Measurements from ENCODE around the gene RCAN3. TPM values are rescaled to one million over a fixed set of nuclear protein-coding genes. Genes with fewer than 3 reads are reported as not detected.
A peak's percentile ranks its signal among the peaks of the same experiment; 100 is the strongest.

The RCAN3 gene
- total RNA-seq, 1 donor from 2014 or later = 4.9 TPM

DNA sequence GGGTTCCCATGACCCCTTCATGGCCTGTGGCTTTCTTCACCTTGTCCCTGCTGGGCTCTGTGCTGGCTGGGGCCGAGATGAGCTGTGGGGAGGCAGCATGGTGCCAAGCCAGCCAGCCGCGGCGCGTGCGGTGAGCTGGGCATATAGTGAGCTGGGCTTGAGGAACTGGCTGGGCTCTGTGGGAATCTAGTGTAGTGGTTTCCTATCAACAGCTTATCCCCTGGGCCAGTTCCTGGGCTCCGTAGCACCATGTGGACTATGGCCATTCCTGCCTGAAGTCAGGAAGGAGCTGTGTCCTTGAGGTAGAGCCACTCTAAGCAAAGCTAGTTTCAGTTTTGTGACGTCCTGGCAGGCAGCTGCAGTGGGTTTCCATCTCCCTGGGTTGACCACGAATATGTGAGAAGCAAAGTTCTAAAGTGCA is 55.1 kb downstream of the RCAN3 start:
- Histone ChIP-seq H3K36me3 (no peaks in the 10 kb centered on the region), H3K9me3 (replicated peaks) (no peaks in the 10 kb centered on the region), H3K27me3 (ENCODE audit: low read depth) (peaks cover 50% of the 10 kb centered on the region), H3K4me1 (peaks cover 21% of the 10 kb centered on the region), H3K4me3 (no peak overlapping the region), H3K27ac (replicated peaks) (no peak overlapping the region)
- TF ChIP-seq, protein P1, sequence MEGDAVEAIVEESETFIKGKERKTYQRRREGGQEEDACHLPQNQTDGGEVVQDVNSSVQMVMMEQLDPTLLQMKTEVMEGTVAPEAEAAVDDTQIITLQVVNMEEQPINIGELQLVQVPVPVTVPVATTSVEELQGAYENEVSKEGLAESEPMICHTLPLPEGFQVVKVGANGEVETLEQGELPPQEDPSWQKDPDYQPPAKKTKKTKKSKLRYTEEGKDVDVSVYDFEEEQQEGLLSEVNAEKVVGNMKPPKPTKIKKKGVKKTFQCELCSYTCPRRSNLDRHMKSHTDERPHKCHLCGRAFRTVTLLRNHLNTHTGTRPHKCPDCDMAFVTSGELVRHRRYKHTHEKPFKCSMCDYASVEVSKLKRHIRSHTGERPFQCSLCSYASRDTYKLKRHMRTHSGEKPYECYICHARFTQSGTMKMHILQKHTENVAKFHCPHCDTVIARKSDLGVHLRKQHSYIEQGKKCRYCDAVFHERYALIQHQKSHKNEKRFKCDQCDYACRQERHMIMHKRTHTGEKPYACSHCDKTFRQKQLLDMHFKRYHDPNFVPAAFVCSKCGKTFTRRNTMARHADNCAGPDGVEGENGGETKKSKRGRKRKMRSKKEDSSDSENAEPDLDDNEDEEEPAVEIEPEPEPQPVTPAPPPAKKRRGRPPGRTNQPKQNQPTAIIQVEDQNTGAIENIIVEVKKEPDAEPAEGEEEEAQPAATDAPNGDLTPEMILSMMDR (IDR thresholded peaks at IDR 0.05; ENCODE audit: borderline replicate concordance) = no peak
- DNase-seq = no peak
- intact Hi-C loops (cut with micrococcal nuclease) = no loop called here

DNA sequence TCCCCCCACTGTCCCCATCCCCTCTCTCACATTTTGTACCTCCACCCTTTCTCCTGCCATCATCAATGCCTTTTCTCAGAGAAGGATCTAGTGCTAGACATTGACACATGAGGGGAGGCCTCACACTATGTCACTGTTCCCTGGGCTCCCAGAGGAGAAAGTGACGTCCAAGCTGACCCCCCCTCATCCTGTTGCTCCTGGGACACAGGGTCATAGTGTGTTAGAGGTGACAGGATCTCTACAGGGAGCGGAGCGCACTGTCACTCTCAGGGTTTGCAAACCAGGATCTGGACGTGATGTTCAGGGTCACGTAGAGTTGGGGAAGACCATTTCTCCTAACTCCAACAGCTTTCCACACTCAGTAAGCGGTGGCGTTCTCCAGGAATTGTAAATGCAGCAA is 55.8 kb downstream of the RCAN3 start:
- DNase-seq = no peak
- Histone ChIP-seq H3K9me3 (replicated peaks) (no peaks in the 10 kb centered on the region), H3K4me3 (no peak overlapping the region), H3K27me3 (ENCODE audit: low read depth) (peaks cover 46% of the 10 kb centered on the region), H3K27ac (replicated peaks) (no peak overlapping the region), H3K36me3 (no peaks in the 10 kb centered on the region), H3K4me1 (peaks cover 22% of the 10 kb centered on the region)
- TF ChIP-seq, protein P1 (IDR thresholded peaks at IDR 0.05; ENCODE audit: borderline replicate concordance) = no peak
- intact Hi-C loops (cut with micrococcal nuclease) = no loop called here

DNA sequence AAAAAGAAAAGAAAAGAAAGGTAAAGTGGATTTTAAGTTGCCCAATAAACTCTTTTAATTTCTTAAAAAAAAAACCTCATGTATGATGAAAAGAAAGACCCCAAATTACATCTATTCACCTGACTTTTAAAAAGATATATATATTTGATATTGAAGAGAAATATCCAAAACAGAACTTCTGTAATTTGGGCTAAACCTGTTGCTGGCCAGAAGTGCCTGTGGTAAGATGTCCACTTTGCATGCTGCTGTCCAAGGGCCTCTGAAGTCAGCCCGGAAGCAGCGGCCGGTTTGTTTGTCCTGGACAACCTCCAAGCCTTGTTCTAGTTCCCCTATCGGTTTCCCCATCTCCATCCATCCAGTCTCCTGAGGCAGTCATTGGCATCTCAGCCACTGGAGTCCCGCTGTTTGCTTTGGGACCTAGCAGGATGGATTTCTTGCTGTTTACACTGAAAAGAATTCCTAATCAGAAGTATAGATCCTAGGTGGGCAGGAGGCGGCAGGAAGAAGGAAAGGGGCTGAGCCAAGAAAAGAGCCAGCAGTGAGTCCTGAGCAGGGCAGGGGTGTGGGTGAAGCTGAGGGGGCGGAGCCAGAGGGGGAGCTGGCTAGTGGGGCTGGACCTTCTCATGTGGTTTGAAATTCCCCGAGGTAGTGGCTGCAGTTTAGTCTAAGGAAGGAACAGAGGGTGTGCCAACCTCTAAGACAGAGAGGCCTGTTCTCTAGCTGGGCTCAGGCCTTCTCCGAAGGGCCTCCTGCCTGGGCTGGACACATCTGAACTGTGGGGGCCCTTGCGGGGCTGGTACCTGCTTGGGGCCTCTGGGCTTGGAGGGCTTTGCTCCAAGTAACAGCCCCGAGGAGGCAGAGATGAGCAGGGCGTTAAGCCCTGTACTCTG is 56.5 kb downstream of the RCAN3 start:
- intact Hi-C loops (cut with micrococcal nuclease) = no loop called here
- Histone ChIP-seq H3K36me3 (no peaks in the 10 kb centered on the region), H3K27ac (replicated peaks) (no peak overlapping the region), H3K4me1 (peaks cover 22% of the 10 kb centered on the region), H3K4me3 (no peak overlapping the region), H3K9me3 (replicated peaks) (no peaks in the 10 kb centered on the region), H3K27me3 (ENCODE audit: low read depth) (peaks cover 46% of the 10 kb centered on the region)
- TF ChIP-seq, protein P1 (IDR thresholded peaks at IDR 0.05; ENCODE audit: borderline replicate concordance) = no peak
- peak; percentile 48 for DNase-seq

DNA sequence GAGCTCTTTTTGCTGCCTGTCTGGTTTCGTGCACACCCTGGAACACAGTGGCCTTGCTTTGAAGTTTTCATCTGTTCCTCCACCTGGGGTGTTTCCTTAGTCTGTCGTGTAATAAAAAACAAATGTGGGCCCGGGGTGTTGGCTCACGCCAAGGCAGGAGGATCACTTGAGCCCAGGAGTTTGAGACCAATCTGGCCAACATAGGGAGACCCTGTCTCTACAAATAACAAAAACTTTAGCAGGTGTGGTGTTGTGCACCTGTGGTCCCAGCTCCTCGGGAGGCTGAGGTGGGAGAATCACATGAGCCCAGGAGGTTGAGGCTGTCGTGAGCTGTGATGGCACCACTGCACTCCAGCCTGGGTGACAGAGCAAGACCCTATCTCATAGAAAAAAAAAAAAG is 57.7 kb downstream of the RCAN3 start:
- TF ChIP-seq, protein P1 (IDR thresholded peaks at IDR 0.05; ENCODE audit: borderline replicate concordance) = no peak
- Histone ChIP-seq H3K27ac (replicated peaks) (no peak overlapping the region), H3K9me3 (replicated peaks) (no peaks in the 10 kb centered on the region), H3K4me1 (peaks cover 22% of the 10 kb centered on the region), H3K27me3 (ENCODE audit: low read depth) (peaks cover 36% of the 10 kb centered on the region), H3K4me3 (no peak overlapping the region), H3K36me3 (no peaks in the 10 kb centered on the region)
- intact Hi-C loops (cut with micrococcal nuclease) = no loop called here
- DNase-seq = no peak

DNA sequence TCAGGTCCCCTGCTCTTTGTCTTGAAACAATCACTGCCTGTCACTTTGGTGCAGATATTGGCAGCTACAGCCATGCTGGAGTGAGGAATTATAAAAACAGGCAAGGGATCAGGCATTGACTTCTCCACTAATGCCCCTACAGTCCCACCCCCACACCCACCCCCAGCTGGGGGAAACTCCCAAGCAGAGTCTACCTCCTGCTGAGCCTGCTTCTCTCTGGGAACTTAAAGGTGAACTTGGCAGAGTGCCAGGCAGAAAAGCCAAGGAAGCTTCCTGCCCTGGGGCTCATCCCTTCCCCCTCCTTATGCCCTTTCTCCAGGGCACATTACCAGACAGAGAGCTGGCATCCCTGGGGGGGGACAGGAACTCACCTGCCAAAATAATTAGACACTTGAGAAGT is 60.0 kb downstream of the RCAN3 start:
- DNase-seq = no peak
- Histone ChIP-seq H3K4me3 (no peak overlapping the region), H3K27me3 (ENCODE audit: low read depth) (peaks cover 13% of the 10 kb centered on the region), H3K4me1 (peaks cover 18% of the 10 kb centered on the region), H3K27ac (replicated peaks) (no peak overlapping the region), H3K36me3 (no peaks in the 10 kb centered on the region), H3K9me3 (replicated peaks) (no peaks in the 10 kb centered on the region)
- intact Hi-C loops (cut with micrococcal nuclease) = no loop called here
- TF ChIP-seq, protein P1 (IDR thresholded peaks at IDR 0.05; ENCODE audit: borderline replicate concordance) = no peak
